ENCODE data around the gene YBX1. TPM values are rescaled to one million over a fixed set of nuclear protein-coding genes. Genes with fewer than 3 reads are reported as not detected.

The YBX1 gene
- 100 to 1,000 TPM; 594 to 809 (median 657) TPM for total RNA-seq

GRCh38 chr1:42681741-42682483 lies at the start of gene YBX1:
YBX1 (plus strand) TSS chr1:42682418; CDS start chr1:42682566, 148 bp downstream.
- TF ChIP-seq CTCF (IDR thresholded peaks at IDR 0.05; ENCODE audit: low read depth), result no peak

- TF ChIP-seq CTCF (IDR thresholded peaks at IDR 0.05; ENCODE audit: low read depth), result no peak
These were observed 43.1 kb upstream of the YBX1 start for GRCh38 chr1:42639116-42639515.

- no peak for TF ChIP-seq CTCF (IDR thresholded peaks at IDR 0.05; ENCODE audit: low read depth)
These were observed 36.2 kb upstream of the YBX1 start for GRCh38 chr1:42646056-42646455.

- TF ChIP-seq CTCF (IDR thresholded peaks at IDR 0.05; ENCODE audit: low read depth), result no peak
These were observed 25.0 kb upstream of the YBX1 start for GRCh38 chr1:42657201-42657600.

GRCh38 chr1:42657981-42658876 lies 24.0 kb upstream of the YBX1 start, which contains the start of gene PPIH:
PPIH (plus strand) TSS chr1:42658423; CDS start chr1:42658447, 24 bp downstream.
- TF ChIP-seq CTCF (IDR thresholded peaks at IDR 0.05; ENCODE audit: low read depth), result no peak

- no peak for TF ChIP-seq CTCF (IDR thresholded peaks at IDR 0.05; ENCODE audit: low read depth)
These were observed 23.3 kb upstream of the YBX1 start for GRCh38 chr1:42658877-42659337.

Data from subcutaneous adipose tissue (tissue), 4 donors.